Right kidney (tissue), 1 donor: ENCODE data around the gene GNAL.
"Not testable (repeated sequence)": the region's sequence is repeated elsewhere in the genome, so short reads cannot be mapped to it uniquely, and the experiment has no call there.

Experiments
- DNase-seq: peaks from one replicate; pipeline ENCODE4 v3.0.0-alpha.2; 2016

The GNAL gene

GRCh38 chr18:11880586-11881304 is 191.7 kb downstream of the GNAL start:
- no peak for DNase-seq

- DNase-seq, result no peak
Observed at GRCh38 chr18:11882636-11883035, 193.6 kb downstream of the GNAL start.

DNA sequence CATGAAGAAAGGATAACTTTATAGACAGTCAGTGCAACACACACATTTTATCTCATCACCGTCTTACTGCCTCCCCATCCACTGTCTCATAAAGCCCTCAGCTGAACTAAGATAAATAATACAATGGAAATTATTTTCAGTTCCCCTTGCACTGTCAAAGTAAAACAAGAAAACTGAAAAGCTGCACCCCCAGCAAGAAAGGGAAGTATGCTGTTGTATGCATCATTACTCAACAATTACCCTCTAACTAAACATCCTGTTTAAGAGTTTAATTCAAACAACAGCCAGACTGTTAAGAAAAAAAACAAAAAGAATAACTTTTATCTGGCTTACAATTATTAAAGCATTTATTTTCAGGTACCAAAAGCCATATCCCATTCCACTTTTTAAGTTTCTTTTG is 194.1 kb downstream of the GNAL start:
- DNase-seq, result no peak

DNA sequence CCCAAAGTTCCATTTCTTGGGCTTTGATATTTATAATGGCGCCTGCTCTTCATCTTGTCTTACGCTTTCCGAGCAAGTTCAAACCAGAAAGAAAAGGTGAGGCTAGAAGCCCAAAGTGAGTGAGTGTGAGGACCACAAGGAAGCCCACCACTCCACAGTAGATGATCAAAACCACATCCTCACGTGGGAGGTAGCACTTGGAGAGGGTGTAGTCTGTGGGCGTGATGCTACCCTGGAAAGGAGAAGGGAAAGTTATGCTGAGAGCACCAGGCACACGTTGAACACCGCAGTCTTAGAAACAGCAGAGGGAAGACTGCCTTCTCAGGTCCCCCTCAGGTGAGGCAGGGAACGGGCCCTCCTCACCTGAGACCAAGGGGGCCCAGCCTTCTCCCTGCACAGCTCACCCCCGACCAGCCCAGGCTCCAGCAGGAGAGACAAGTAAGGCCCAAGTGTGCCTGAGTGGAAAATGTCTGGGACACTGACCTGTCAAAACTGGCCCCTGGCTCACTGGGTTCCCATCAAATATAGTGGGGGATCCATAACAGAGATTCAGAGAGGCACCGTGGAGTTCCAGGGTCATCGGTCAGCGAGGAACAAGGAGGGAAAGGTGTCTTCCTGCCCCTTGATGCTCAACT is 195.4 kb downstream of the GNAL start:
- DNase-seq, result no peak

DNA sequence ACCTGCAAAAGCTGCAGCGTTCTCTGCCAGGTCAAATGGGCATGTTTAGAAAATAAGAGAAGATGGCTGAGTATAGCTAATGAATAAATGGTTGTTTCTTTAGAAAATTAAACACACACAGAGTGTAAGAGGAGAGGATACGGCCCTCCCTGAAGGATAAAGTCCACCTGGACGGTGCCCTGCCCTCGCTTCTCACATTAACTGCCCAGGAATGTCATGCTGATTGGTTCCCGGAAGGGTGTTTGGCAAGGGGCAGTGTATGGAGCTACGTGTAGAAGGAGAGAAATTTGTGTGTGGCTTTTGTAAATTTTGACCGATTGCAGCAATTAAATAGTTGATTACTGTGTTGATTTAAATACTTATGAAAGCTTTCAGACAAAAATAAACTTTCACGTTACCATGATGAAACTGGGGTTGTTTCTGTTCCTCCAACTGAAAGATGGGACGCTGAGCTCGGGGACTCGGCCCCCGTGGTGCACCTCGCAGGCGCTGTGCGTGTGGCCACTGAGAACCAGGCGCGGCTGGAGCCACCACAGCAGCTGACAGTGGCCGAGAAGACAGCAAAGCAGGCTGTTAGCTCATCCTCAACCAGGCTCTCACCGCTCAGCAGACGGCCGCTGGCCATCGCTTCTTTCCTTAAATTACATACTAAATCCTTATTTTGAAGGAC is 196.3 kb downstream of the GNAL start:
- DNase-seq, result no peak

- DNase-seq, result peak; percentile 21
Observed at GRCh38 chr18:11886577-11887110, 197.6 kb downstream of the GNAL start.

- DNase-seq, result no peak
Observed at GRCh38 chr18:11887328-11888128, 198.5 kb downstream of the GNAL start.

DNA sequence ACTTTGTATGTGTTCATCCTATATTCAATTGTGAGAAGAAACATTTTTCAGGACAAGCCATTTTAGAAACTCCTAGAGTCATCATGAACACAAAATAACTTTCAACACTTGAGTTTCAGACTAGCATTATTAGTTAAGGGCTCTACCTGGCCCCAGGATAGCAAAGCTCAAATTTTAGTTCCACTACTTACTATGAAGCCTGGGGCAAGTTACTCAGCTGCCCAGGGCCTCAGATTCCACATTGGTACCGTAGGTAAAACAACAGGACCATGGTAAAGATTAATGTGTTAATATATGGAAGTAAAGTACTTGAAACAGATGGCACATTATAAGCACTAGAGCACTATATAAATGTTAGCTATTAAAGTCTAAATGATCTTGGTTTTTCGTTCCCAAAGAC is 199.7 kb downstream of the GNAL start:
- DNase-seq, result no peak

DNA sequence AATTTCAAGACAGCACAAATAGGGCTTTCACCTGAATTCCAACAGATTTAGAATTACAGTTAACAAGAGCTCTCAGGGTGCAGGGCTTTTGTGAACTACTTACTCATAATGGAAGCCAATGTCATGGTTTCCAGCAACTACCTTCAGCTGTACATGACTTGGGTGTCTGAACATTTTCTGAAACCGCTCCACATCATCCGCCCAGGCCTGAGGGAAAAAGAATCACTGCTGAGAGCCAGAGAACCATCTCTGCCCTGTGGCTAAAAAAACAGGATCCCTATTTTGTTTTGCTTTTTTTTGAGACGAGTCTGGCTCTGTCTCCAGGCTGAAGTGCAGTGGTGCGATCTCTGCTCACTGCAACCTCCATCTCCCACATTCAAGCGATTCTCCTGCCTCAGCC is 200.2 kb downstream of the GNAL start:
- DNase-seq, result no peak

DNA sequence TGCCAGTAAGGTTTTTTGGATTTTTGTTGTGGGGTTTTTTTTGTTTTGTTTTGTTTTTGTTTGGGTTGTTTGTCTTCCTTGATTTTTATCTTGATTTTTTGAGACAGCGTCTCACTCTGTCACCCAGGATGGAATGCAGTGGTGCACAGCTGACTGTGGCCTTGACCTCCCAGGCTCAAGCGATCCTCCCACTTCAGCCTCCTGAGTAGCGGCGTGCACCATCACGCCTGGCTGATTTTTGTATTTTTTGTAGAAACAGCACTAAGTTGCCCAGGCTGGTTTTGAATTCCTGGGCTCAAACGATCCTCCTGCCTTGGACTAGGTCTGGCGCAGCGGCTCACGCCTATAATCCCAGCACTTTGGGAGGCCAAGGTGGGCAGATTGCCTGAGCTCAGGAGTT is 202.7 kb downstream of the GNAL start:
- no peak for DNase-seq

GRCh38 chr18:11892438-11892837 is 203.4 kb downstream of the GNAL start:
- not testable (repeated sequence) for DNase-seq

GRCh38 chr18:11897781-11898180 is 208.7 kb downstream of the GNAL start:
- DNase-seq, result no peak

GRCh38 chr18:11899063-11899462 is 210.0 kb downstream of the GNAL start:
- DNase-seq, result no peak

GRCh38 chr18:11901826-11902438 is 212.9 kb downstream of the GNAL start:
- DNase-seq, result no peak

- no peak for DNase-seq
Observed at GRCh38 chr18:11902522-11903292, 213.6 kb downstream of the GNAL start.

DNA sequence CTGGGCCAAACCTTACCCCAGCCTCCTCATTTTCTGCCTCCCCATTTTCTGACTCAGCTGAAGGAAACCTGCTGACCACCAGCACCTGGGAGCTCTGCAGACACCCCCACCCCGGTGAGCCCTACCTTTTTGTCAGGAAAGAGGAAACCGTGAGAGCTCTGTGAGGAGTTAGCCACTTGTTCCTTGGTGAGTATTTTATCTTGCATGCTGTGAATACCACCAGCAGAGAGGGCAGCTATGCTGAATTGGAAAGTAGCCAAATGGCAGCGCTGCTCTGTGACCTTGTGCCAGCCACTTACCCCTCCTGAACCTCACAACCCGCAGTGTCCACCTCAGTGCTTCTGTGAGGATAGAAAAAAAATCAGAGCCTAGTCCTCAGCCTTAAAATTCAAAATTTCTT is 216.5 kb downstream of the GNAL start:
- DNase-seq, result no peak

DNA sequence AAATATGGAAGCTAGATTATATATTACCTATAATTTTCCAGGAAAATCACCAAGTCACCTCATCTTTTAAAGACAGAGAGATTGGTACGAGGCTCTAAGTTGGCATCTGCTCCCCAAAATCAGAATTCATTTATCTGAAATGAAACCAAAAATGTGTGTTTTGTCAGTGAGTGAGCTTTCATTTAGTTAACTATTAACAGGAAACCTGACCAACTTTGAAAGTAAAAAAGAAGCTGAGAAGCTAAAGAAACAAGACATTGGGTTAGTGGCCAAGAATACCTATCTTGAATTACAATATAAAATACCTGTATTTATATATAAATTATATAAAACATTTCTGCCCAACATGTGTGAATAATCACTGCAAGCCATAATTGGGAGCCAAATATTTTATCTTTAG is 217.1 kb downstream of the GNAL start:
- DNase-seq, result no peak

DNA sequence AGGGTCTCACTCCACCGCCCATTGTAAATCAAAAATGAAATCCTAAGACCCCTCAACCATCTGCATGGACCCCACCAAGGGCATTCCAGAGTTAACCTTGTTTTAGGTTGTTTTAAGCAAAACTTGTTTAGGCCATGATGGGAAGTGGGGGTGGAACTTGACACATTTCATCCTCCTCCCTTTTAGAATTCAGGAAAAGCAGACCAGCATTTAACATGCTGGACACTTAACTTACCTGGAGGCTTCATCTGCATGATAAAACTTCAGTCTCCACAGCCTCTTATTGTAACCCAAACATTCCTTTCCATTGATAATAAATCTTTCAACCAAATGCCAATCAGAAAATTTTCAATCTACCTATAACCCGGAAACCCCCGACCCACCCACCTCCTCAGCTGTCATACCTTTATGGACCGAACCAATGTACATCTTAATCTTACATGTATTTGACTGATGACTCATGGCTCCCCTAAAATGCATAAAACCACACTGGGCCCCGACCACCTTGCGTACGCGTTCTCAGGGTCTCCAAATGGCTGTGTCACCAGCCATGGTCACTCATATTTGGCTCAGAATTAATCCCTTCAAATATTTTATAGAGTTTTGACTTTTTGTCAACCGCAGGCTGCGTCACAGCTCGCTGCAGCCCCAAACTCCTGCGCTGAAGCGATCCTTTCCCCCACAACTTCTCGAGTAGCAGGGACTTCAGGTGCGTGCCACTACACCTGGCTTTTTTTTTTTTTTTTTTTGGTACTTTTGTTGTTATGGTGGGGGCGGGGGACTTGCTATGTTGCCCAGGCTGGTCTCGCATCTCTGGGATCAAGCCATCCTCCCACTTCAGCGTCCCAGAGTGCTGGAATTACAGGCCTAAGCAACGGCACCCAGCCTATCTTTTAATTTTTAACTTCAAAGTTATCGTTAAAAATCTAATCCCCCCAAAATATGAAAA is 218.1 kb downstream of the GNAL start:
- DNase-seq, result peak; percentile 15

DNA sequence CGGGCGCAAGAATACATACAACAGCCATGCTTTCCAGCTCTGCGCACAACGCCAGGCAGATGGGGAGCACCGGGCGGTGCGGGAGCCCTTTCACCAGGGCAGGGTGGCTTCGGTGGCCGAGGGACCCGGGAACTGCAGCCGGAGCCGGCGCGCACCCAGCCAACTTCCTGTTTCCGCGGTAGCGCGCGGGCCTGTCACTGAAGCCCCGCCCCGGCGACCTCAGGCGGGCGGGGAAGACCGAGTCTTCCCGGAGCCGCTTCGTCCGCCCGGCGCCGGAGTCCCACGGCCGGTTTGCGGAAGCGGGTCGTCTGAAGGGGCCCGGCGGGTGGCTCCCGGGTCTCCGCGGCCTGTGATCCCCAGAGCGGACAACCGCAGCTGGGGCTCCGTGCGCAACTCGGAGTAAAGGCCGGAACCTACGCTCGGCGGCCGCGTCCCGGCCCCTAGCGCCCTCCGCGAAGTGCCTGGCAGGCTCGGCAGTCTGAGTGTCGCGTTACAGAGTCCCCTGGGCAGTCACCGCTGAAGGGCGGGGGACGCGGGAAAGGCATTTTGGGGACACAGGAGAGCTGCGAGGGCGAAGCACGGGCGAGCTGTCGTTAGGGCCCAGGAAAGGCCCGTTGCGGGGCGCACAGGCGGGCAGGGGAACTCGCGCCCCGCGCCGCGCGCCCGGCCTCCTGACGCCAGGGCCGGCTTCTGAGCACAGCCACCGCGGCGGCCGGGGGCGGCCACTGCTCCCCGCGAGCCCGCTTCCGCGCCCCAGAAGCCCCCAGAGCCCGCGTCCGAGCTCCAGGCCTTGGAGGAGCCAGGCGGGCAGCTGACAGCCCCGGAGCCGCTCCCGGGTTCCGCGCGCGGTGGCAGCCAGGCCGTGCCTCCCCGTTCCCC is 219.4 kb downstream of the GNAL start, which contains the start of gene MPPE1:
MPPE1 (minus strand) TSS at position 136 of the 879 bp plus-strand sequence. CDS start 11,053 bp downstream, outside the sequence.
- DNase-seq, result peak; percentile 99
